ENCODE measurements around the gene CAP2. TPM values are rescaled to one million over a fixed set of nuclear protein-coding genes. Genes with fewer than 3 reads are reported as not detected.

Gene CAP2
- total and polyA plus RNA-seq, 9 of the 15 experiments (the other 6 are each of a cell fraction or from before 2014, with no cell fraction given) = not detected

DNA sequence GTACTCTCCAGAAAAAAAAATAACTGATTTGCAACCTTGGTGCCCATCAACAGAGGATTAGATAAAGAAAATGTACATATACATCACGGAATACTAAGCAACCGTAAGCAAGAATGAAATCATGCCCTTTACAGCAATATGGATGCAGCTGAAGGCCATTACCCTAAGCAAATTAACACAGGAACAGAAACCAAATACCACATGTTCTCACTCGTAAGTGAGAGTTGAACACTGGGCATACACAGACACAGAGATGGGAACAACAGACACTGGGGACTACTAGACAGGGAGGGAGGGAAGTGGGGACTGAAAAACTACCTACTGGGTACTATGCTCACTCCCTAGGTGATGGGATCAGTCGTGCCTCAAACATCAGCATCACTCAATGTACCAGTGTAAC lies 32.8 kb upstream of the CAP2 start (continued):
- TF ChIP-seq, protein P1, sequence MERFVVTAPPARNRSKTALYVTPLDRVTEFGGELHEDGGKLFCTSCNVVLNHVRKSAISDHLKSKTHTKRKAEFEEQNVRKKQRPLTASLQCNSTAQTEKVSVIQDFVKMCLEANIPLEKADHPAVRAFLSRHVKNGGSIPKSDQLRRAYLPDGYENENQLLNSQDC (CRISPR knock-in tag; IDR thresholded peaks at IDR 0.05) = no peak
- no peak for TF ChIP-seq SMAD2 (IDR thresholded peaks at IDR 0.05; ENCODE audit: low read depth, low read length)
- no peak for TF ChIP-seq CBX1 (IDR thresholded peaks at IDR 0.05; ENCODE audit: low read depth)
- TF ChIP-seq, protein P2, sequence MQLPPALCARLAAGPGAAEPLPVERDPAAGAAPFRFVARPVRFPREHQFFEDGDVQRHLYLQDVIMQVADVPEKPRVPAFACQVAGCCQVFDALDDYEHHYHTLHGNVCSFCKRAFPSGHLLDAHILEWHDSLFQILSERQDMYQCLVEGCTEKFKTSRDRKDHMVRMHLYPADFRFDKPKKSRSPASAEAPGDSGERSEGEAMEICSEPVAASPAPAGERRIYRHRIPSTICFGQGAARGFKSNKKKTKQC (CRISPR knock-in tag; IDR thresholded peaks at IDR 0.05) = no peak
- no peak for TF ChIP-seq ZNF3 (CRISPR knock-in tag; IDR thresholded peaks at IDR 0.05)

DNA sequence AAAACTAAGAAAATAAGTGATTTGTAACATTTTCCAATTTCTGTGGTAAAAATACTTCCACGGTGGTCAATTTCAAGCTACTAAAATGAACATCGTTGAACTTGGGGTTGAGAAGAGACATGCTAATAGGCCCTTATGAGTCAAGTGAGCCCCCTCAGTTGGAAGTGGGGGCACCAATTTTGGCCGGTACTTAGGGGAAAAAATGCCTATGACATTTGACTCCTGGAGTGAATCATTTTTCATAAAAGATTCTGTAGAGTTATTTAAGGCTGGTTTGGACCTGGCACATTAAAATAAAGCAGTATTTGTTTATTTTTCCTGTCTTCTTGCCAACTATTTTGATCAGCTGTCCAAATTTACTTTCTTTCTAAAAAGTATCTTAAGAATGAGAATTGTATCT lies 32.4 kb upstream of the CAP2 start:
- H3K9ac ChIP-seq (ENCODE audit: insufficient read depth in 1 of 2, low read depth in 2 of 2, low read length in 2 of 2) = no peak overlapping the region
- ATAC-seq (no peak), FAIRE-seq (no peak), DNase-seq (ENCODE audit: extremely low read depth in 1 of 4, low spot score in 3 of 4) (no peak)
- no peaks in the 10 kb centered on the region for H3K79me2 ChIP-seq (ENCODE audit: control insufficient read depth, insufficient read depth, low read length)
- no peaks in the 10 kb centered on the region for H4K20me1 ChIP-seq (replicated peaks; ENCODE audit: control insufficient read depth, insufficient read depth, low read length)
- no peak overlapping the region for H3K27ac ChIP-seq (ENCODE audit: extremely low read depth, low read depth, low read length)
- 0% methylated on average over 3 of the region's 3 CpGs for WGBS (ENCODE audit: insufficient coverage, low coverage, missing lambda C conversion rate)
- no peak overlapping the region for H3K4me3 ChIP-seq
- H3K9me1 ChIP-seq (ENCODE audit: control insufficient read depth, insufficient read depth, low read length) = no peaks in the 10 kb centered on the region
- BruUV-seq (replicated peaks) = no TSS peak
- H3K9me3 ChIP-seq (replicated peaks; ENCODE audit: control insufficient read depth, insufficient read depth, low read depth, low read length) = no peaks in the 10 kb centered on the region
- CTCF ChIA-PET (ENCODE audit: low intra/inter-chr PET ratio) = no interaction called here
- H3K27me3 ChIP-seq (ENCODE audit: control insufficient read depth in 2 of 2, insufficient read depth in 2 of 2, low read length in 2 of 2) = no peaks in the 10 kb centered on the region; a peak in 1 of 5 replicates
- POLR2A ChIA-PET = no interaction called here
- no peak overlapping the region for H2AFZ ChIP-seq (ENCODE audit: low read depth, low read length)
- in situ Hi-C loops (cut with MboI) (no loop called here), intact Hi-C loops (cut with micrococcal nuclease) (no loop called here)
- no peak overlapping the region for H3K4me2 ChIP-seq (ENCODE audit: insufficient read depth, low read length)
- no peaks in the 10 kb centered on the region for H3K36me3 ChIP-seq (ENCODE audit: control insufficient read depth, insufficient read depth, low read length)
- no peaks in the 10 kb centered on the region for H3K4me1 ChIP-seq (replicated peaks in 1 of 2; ENCODE audit: control insufficient read depth in 2 of 2, insufficient read depth in 2 of 2, low read length in 2 of 2)
- TF ChIP-seq PHF20 (IDR thresholded peaks at IDR 0.05; ENCODE audit: partially characterized antibody) (no peak), ZNF507 (tag; conservative IDR thresholded peaks at IDR 0.05) (no peak), HMG20A (CRISPR knock-in tag; conservative IDR thresholded peaks at IDR 0.05) (no peak)
- TF ChIP-seq, protein P3, sequence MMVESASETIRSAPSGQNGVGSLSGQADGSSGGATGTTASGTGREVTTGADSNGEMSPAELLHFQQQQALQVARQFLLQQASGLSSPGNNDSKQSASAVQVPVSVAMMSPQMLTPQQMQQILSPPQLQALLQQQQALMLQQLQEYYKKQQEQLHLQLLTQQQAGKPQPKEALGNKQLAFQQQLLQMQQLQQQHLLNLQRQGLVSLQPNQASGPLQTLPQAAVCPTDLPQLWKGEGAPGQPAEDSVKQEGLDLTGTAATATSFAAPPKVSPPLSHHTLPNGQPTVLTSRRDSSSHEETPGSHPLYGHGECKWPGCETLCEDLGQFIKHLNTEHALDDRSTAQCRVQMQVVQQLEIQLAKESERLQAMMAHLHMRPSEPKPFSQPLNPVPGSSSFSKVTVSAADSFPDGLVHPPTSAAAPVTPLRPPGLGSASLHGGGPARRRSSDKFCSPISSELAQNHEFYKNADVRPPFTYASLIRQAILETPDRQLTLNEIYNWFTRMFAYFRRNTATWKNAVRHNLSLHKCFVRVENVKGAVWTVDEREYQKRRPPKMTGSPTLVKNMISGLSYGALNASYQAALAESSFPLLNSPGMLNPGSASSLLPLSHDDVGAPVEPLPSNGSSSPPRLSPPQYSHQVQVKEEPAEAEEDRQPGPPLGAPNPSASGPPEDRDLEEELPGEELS (CRISPR knock-in tag; IDR thresholded peaks at IDR 0.05; ENCODE audit: borderline replicate concordance) = no peak
- TF ChIP-seq, protein P4, sequence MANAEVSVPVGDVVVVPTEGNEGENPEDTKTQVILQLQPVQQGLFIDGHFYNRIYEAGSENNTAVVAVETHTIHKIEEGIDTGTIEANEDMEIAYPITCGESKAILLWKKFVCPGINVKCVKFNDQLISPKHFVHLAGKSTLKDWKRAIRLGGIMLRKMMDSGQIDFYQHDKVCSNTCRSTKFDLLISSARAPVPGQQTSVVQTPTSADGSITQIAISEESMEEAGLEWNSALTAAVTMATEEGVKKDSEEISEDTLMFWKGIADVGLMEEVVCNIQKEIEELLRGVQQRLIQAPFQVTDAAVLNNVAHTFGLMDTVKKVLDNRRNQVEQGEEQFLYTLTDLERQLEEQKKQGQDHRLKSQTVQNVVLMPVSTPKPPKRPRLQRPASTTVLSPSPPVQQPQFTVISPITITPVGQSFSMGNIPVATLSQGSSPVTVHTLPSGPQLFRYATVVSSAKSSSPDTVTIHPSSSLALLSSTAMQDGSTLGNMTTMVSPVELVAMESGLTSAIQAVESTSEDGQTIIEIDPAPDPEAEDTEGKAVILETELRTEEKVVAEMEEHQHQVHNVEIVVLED (CRISPR knock-in tag; IDR thresholded peaks at IDR 0.05) = no peak
- TF ChIP-seq, protein P5, sequence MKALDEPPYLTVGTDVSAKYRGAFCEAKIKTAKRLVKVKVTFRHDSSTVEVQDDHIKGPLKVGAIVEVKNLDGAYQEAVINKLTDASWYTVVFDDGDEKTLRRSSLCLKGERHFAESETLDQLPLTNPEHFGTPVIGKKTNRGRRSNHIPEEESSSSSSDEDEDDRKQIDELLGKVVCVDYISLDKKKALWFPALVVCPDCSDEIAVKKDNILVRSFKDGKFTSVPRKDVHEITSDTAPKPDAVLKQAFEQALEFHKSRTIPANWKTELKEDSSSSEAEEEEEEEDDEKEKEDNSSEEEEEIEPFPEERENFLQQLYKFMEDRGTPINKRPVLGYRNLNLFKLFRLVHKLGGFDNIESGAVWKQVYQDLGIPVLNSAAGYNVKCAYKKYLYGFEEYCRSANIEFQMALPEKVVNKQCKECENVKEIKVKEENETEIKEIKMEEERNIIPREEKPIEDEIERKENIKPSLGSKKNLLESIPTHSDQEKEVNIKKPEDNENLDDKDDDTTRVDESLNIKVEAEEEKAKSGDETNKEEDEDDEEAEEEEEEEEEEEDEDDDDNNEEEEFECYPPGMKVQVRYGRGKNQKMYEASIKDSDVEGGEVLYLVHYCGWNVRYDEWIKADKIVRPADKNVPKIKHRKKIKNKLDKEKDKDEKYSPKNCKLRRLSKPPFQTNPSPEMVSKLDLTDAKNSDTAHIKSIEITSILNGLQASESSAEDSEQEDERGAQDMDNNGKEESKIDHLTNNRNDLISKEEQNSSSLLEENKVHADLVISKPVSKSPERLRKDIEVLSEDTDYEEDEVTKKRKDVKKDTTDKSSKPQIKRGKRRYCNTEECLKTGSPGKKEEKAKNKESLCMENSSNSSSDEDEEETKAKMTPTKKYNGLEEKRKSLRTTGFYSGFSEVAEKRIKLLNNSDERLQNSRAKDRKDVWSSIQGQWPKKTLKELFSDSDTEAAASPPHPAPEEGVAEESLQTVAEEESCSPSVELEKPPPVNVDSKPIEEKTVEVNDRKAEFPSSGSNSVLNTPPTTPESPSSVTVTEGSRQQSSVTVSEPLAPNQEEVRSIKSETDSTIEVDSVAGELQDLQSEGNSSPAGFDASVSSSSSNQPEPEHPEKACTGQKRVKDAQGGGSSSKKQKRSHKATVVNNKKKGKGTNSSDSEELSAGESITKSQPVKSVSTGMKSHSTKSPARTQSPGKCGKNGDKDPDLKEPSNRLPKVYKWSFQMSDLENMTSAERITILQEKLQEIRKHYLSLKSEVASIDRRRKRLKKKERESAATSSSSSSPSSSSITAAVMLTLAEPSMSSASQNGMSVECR (CRISPR knock-in tag; IDR thresholded peaks at IDR 0.05) = no peak
